ENCODE measurements around the gene WBP2.

DNA sequence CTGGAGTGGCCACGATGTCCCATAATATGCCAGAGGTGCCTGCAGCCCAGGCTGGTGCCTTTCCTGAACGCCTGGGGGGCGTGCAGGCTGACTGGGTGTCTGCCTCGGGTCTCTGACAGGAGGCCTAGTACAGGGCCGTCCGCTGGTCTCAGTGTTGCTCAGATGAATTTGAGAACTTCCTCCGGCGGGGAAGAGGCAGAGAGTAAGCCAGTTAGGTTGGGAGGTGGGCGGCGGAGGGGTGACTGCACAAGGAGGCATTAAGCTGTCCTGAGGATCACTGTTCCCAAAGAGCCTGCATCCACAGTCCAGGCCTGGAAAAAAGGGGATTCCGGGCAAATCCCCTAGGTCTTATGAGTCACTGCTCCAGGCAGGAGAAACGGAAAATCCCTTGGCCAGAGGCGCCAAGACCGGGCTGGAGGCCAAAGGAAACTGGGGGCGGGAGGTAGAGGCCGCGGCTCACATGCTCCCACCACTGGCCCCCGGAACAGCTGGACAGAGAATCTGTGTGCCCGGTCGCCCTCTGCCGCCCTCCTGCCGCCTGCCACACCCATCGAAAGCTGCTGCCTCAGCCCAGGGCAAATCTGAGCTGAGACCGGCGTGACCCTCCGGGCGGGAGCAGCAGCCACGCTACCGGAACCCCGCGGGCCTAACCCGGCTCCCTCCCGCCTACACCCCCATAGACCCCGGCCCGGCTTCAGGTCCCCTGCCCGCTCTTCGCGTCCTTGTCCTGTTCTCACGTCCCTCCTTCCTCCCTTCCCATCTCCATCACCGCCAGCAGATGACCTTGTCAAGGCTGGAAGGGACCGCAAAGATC is 22.0 kb upstream of the WBP2 start:
- TF ChIP-seq, protein P1, sequence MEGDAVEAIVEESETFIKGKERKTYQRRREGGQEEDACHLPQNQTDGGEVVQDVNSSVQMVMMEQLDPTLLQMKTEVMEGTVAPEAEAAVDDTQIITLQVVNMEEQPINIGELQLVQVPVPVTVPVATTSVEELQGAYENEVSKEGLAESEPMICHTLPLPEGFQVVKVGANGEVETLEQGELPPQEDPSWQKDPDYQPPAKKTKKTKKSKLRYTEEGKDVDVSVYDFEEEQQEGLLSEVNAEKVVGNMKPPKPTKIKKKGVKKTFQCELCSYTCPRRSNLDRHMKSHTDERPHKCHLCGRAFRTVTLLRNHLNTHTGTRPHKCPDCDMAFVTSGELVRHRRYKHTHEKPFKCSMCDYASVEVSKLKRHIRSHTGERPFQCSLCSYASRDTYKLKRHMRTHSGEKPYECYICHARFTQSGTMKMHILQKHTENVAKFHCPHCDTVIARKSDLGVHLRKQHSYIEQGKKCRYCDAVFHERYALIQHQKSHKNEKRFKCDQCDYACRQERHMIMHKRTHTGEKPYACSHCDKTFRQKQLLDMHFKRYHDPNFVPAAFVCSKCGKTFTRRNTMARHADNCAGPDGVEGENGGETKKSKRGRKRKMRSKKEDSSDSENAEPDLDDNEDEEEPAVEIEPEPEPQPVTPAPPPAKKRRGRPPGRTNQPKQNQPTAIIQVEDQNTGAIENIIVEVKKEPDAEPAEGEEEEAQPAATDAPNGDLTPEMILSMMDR (optimal IDR thresholded peaks at IDR 0.05 in 1 of 3, IDR thresholded peaks at IDR 0.05 in 1 of 3, conservative IDR thresholded peaks at IDR 0.05 in 1 of 3; ENCODE audit: extremely low read depth in 1 of 3, insufficient read depth in 2 of 3, low read length in 3 of 3) = peak in 1 of 3 experiments; percentile 21
- TF ChIP-seq EZH2 (IDR thresholded peaks at IDR 0.05; ENCODE audit: low read length) = no peak

All from keratinocyte (primary cell).